Suprapubic skin (tissue), 4 donors: ENCODE measurements around the gene LRRC70.

Experiments
- CTCF ChIP-seq, 2 donors: fragments of 200-600 bp in 1 of 2; fragments of 450-650 bp in 1 of 2; sonication (generic) in 1 of 2; IDR thresholded peaks; one replicate each; pipeline ENCODE4 v1.5.1; 2016 to 2019; ENCODE audit warnings: antibody characterized with exemption in 2 of 2, mild to moderate bottlenecking in 1 of 2, moderate library complexity in 1 of 2
- POLR2A ChIP-seq, 2 donors: fragments of 450-650 bp; IDR thresholded peaks; one replicate each; pipeline ENCODE4 v1.6.1; 2017; ENCODE audit warnings: antibody characterized with exemption in 2 of 2, mild to moderate bottlenecking in 2 of 2, moderate library complexity in 2 of 2
- POLR2AphosphoS5 ChIP-seq, 3 donors: sonication (generic); formaldehyde crosslinking; IDR thresholded peaks; one replicate each; pipeline ENCODE4 v1.6.1; 2017; ENCODE audit warnings: antibody characterized with exemption in 3 of 3

GRCh38 chr5:62585751-62586150 lies 7.1 kb downstream of the LRRC70 start:
- TF ChIP-seq CTCF (IDR thresholded peaks at IDR 0.05) (no peak), POLR2A (IDR thresholded peaks at IDR 0.05) (no peak), POLR2AphosphoS5 (IDR thresholded peaks at IDR 0.05) (no peak)
